ENCODE results near the gene FICD. TPM values are rescaled to one million over a fixed set of nuclear protein-coding genes. Genes with fewer than 3 reads are reported as not detected.

The FICD gene
- total and polyA plus RNA-seq, 2 donors = 2.1 to 3.7 TPM

GRCh38 chr12:108495823-108496579, 19.1 kb upstream of the FICD start:
- Histone ChIP-seq H3K36me3 (ENCODE audit: control insufficient read depth in 2 of 2, insufficient read depth in 2 of 2, low read length in 1 of 2) (no peaks in the 10 kb centered on the region), H3K27me3 (ENCODE audit: control insufficient read depth in 2 of 2, insufficient read depth in 1 of 2, low read length in 1 of 2) (no peaks in the 10 kb centered on the region), H3K9me3 (ENCODE audit: control insufficient read depth in 2 of 2, insufficient read depth in 1 of 2, low read length in 1 of 2) (no peaks in the 10 kb centered on the region), H3K27ac (ENCODE audit: low read depth in 1 of 2, low read length in 1 of 2) (no peak overlapping the region), H3K4me3 (ENCODE audit: low read length in 2 of 2) (no peak overlapping the region), H3K4me1 (ENCODE audit: control insufficient read depth in 2 of 2, insufficient read depth in 2 of 2, low read length in 2 of 2) (no peaks in the 10 kb centered on the region)
- no peak for DNase-seq (ENCODE audit: low read depth in 6 of 9, low spot score in 9 of 9)
- 87% methylated on average over 11 of the region's 11 CpGs for WGBS

GRCh38 chr12:108498136-108498535, 16.9 kb upstream of the FICD start:
- H3K27me3 ChIP-seq (ENCODE audit: control insufficient read depth in 2 of 2, insufficient read depth in 1 of 2, low read length in 1 of 2) = no peaks in the 10 kb centered on the region

GRCh38 chr12:108502922-108503321, 12.2 kb upstream of the FICD start:
- Histone ChIP-seq H3K4me1 (ENCODE audit: control insufficient read depth in 2 of 2, insufficient read depth in 2 of 2, low read length in 2 of 2) (no peaks in the 10 kb centered on the region), H3K27ac (ENCODE audit: low read depth in 1 of 2, low read length in 1 of 2) (no peak overlapping the region), H3K27me3 (ENCODE audit: control insufficient read depth in 2 of 2, insufficient read depth in 1 of 2, low read length in 1 of 2) (no peaks in the 10 kb centered on the region), H3K4me3 (ENCODE audit: low read length in 2 of 2) (no peak overlapping the region), H3K9me3 (ENCODE audit: control insufficient read depth in 2 of 2, insufficient read depth in 1 of 2, low read length in 1 of 2) (no peaks in the 10 kb centered on the region), H3K36me3 (ENCODE audit: control insufficient read depth in 2 of 2, insufficient read depth in 2 of 2, low read length in 1 of 2) (no peaks in the 10 kb centered on the region)
- no peak for DNase-seq (ENCODE audit: low read depth in 6 of 9, low spot score in 9 of 9)
- 87% methylated on average over 2 of the region's 2 CpGs for WGBS

More at GRCh38 chr12:108498136-108498535, 16.9 kb upstream of the FICD start:
- H3K27ac ChIP-seq (ENCODE audit: low read depth in 1 of 2, low read length in 1 of 2) = no peak overlapping the region
- 87% methylated on average over 11 of the region's 11 CpGs for WGBS
- no peaks in the 10 kb centered on the region for H3K4me1 ChIP-seq (ENCODE audit: control insufficient read depth in 2 of 2, insufficient read depth in 2 of 2, low read length in 2 of 2)
- DNase-seq (ENCODE audit: low read depth in 6 of 9, low spot score in 9 of 9) = no peak
- no peaks in the 10 kb centered on the region for H3K9me3 ChIP-seq (ENCODE audit: control insufficient read depth in 2 of 2, insufficient read depth in 1 of 2, low read length in 1 of 2)
- no peak overlapping the region for H3K4me3 ChIP-seq (ENCODE audit: low read length in 2 of 2)
- H3K36me3 ChIP-seq (ENCODE audit: control insufficient read depth in 2 of 2, insufficient read depth in 2 of 2, low read length in 1 of 2) = no peaks in the 10 kb centered on the region

- no peaks in the 10 kb centered on the region for H3K4me1 ChIP-seq (ENCODE audit: control insufficient read depth in 2 of 2, insufficient read depth in 2 of 2, low read length in 2 of 2)
- no peak overlapping the region for H3K27ac ChIP-seq (ENCODE audit: low read depth in 1 of 2, low read length in 1 of 2)
- no peaks in the 10 kb centered on the region for H3K9me3 ChIP-seq (ENCODE audit: control insufficient read depth in 2 of 2, insufficient read depth in 1 of 2, low read length in 1 of 2)
- no peak overlapping the region for H3K4me3 ChIP-seq (ENCODE audit: low read length in 2 of 2)
- 88% methylated on average over 7 of the region's 7 CpGs for WGBS
- no peaks in the 10 kb centered on the region for H3K27me3 ChIP-seq (ENCODE audit: control insufficient read depth in 2 of 2, insufficient read depth in 1 of 2, low read length in 1 of 2)
- no peak for DNase-seq (ENCODE audit: low read depth in 6 of 9, low spot score in 9 of 9)
- no peaks in the 10 kb centered on the region for H3K36me3 ChIP-seq (ENCODE audit: control insufficient read depth in 2 of 2, insufficient read depth in 2 of 2, low read length in 1 of 2)
Observed at GRCh38 chr12:108505129-108505528, 9.9 kb upstream of the FICD start.

- Histone ChIP-seq H3K27me3 (ENCODE audit: control insufficient read depth in 2 of 2, insufficient read depth in 1 of 2, low read length in 1 of 2) (no peaks in the 10 kb centered on the region), H3K4me3 (ENCODE audit: low read length in 2 of 2) (no peak overlapping the region), H3K9me3 (ENCODE audit: control insufficient read depth in 2 of 2, insufficient read depth in 1 of 2, low read length in 1 of 2) (no peaks in the 10 kb centered on the region), H3K36me3 (ENCODE audit: control insufficient read depth in 2 of 2, insufficient read depth in 2 of 2, low read length in 1 of 2) (no peaks in the 10 kb centered on the region), H3K4me1 (ENCODE audit: control insufficient read depth in 2 of 2, insufficient read depth in 2 of 2, low read length in 2 of 2) (peaks cover 0 to 3% of the 10 kb centered on the region in 2 donors), H3K27ac (ENCODE audit: low read depth in 1 of 2, low read length in 1 of 2) (no peak overlapping the region)
- DNase-seq (ENCODE audit: low read depth in 6 of 9, low spot score in 9 of 9) = no peak
- 82% methylated on average over 3 of the region's 3 CpGs for WGBS
Observed at GRCh38 chr12:108507971-108508642, 7.0 kb upstream of the FICD start.

- no peaks in the 10 kb centered on the region for H3K9me3 ChIP-seq (ENCODE audit: control insufficient read depth in 2 of 2, insufficient read depth in 1 of 2, low read length in 1 of 2)
- no peak overlapping the region for H3K27ac ChIP-seq (ENCODE audit: low read depth in 1 of 2, low read length in 1 of 2)
- 96% methylated on average over 1 of the region's 1 CpG for WGBS
- H3K36me3 ChIP-seq (ENCODE audit: control insufficient read depth in 2 of 2, insufficient read depth in 2 of 2, low read length in 1 of 2) = no peaks in the 10 kb centered on the region
- no peak for DNase-seq (ENCODE audit: low read depth in 6 of 9, low spot score in 9 of 9)
- no peak overlapping the region for H3K4me3 ChIP-seq (ENCODE audit: low read length in 2 of 2)
- H3K4me1 ChIP-seq (ENCODE audit: control insufficient read depth in 2 of 2, insufficient read depth in 2 of 2, low read length in 2 of 2) = peaks cover 0 to 3% of the 10 kb centered on the region in 2 donors
- H3K27me3 ChIP-seq (ENCODE audit: control insufficient read depth in 2 of 2, insufficient read depth in 1 of 2, low read length in 1 of 2) = no peaks in the 10 kb centered on the region
Observed at GRCh38 chr12:108509806-108510205, 5.3 kb upstream of the FICD start.

GRCh38 chr12:108510836-108511235, 4.2 kb upstream of the FICD start:
- no peaks in the 10 kb centered on the region for H3K9me3 ChIP-seq (ENCODE audit: control insufficient read depth in 2 of 2, insufficient read depth in 1 of 2, low read length in 1 of 2)
- H3K4me1 ChIP-seq (ENCODE audit: control insufficient read depth in 2 of 2, insufficient read depth in 2 of 2, low read length in 2 of 2) = peaks cover 3 to 5% of the 10 kb centered on the region in 2 donors
- DNase-seq (ENCODE audit: low read depth in 6 of 9, low spot score in 9 of 9) = no peak
- H3K36me3 ChIP-seq (ENCODE audit: control insufficient read depth in 2 of 2, insufficient read depth in 2 of 2, low read length in 1 of 2) = no peaks in the 10 kb centered on the region
- no peaks in the 10 kb centered on the region for H3K27me3 ChIP-seq (ENCODE audit: control insufficient read depth in 2 of 2, insufficient read depth in 1 of 2, low read length in 1 of 2)
- H3K27ac ChIP-seq (ENCODE audit: low read depth in 1 of 2, low read length in 1 of 2) = no peak overlapping the region
- 66% methylated on average over 2 of the region's 2 CpGs for WGBS
- H3K4me3 ChIP-seq (ENCODE audit: low read length in 2 of 2) = no peak overlapping the region

GRCh38 chr12:108511633-108512540, 3.2 kb upstream of the FICD start:
- H3K4me1 ChIP-seq (ENCODE audit: control insufficient read depth in 2 of 2, insufficient read depth in 2 of 2, low read length in 2 of 2) = peaks cover 5 to 10% of the 10 kb centered on the region in 2 donors
- 35% methylated on average over 15 of the region's 15 CpGs for WGBS
- H3K4me3 ChIP-seq (ENCODE audit: low read length in 2 of 2) = no peak overlapping the region
- H3K9me3 ChIP-seq (ENCODE audit: control insufficient read depth in 2 of 2, insufficient read depth in 1 of 2, low read length in 1 of 2) = no peaks in the 10 kb centered on the region
- H3K27ac ChIP-seq (ENCODE audit: low read depth in 1 of 2, low read length in 1 of 2) = no peak overlapping the region
- no peaks in the 10 kb centered on the region for H3K27me3 ChIP-seq (ENCODE audit: control insufficient read depth in 2 of 2, insufficient read depth in 1 of 2, low read length in 1 of 2)
- DNase-seq (ENCODE audit: low read depth in 6 of 9, low spot score in 9 of 9) = peak; percentile 49 to 87 (median 75)
- H3K36me3 ChIP-seq (ENCODE audit: control insufficient read depth in 2 of 2, insufficient read depth in 2 of 2, low read length in 1 of 2) = no peaks in the 10 kb centered on the region
